HL-60 (cell line): ENCODE data around the gene THSD1.

Source experiments
- CTCF ChIP-seq: IDR thresholded peaks from one replicate; pipeline ENCODE4 v1.5.1; 2011; ENCODE audit warnings: low read length, control low read depth, inconsistent platforms; ENCODE audit not compliant: insufficient read depth
- POLR2AphosphoS5 ChIP-seq: IDR thresholded peaks from 2 replicates; pipeline ENCODE4 v1.6.1; 2012; ENCODE audit warnings: low read depth
- TF ChIP-seq, protein P1 (sequence below): IDR thresholded peaks from 2 replicates; pipeline ENCODE4 v1.6.1; 2012; ENCODE audit warnings: low read depth; ENCODE audit not compliant: insufficient replicate concordance

DNA sequence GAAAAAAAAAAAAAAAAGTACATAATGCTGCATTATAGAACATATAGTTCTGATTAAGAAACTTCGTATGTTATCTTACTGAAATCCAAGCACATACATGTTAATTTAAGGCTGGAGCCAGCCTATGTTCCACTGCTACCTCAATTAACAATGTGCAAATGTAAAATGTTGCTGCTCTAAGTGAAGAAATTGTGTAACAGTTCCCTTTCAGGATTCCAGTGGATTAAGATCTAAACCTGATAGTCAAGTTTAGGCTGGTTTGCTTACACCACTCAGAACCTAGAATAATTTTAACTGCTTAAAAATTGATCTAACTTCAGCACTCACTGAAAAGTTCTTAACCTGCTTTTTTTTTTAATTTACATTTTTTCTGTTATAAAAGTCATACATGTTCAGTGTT, 40.3 kb upstream of the THSD1 start:
- TF ChIP-seq CTCF (no peak), POLR2AphosphoS5 (no peak)
- TF ChIP-seq, protein P1, sequence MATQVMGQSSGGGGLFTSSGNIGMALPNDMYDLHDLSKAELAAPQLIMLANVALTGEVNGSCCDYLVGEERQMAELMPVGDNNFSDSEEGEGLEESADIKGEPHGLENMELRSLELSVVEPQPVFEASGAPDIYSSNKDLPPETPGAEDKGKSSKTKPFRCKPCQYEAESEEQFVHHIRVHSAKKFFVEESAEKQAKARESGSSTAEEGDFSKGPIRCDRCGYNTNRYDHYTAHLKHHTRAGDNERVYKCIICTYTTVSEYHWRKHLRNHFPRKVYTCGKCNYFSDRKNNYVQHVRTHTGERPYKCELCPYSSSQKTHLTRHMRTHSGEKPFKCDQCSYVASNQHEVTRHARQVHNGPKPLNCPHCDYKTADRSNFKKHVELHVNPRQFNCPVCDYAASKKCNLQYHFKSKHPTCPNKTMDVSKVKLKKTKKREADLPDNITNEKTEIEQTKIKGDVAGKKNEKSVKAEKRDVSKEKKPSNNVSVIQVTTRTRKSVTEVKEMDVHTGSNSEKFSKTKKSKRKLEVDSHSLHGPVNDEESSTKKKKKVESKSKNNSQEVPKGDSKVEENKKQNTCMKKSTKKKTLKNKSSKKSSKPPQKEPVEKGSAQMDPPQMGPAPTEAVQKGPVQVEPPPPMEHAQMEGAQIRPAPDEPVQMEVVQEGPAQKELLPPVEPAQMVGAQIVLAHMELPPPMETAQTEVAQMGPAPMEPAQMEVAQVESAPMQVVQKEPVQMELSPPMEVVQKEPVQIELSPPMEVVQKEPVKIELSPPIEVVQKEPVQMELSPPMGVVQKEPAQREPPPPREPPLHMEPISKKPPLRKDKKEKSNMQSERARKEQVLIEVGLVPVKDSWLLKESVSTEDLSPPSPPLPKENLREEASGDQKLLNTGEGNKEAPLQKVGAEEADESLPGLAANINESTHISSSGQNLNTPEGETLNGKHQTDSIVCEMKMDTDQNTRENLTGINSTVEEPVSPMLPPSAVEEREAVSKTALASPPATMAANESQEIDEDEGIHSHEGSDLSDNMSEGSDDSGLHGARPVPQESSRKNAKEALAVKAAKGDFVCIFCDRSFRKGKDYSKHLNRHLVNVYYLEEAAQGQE: no peak
